Measurements from ENCODE around the gene DPEP1.

- no peak for TF ChIP-seq POLR2A (IDR thresholded peaks at IDR 0.05; ENCODE audit: extremely low read depth, insufficient read length)
- no peak for TF ChIP-seq CTCF (IDR thresholded peaks at IDR 0.05; ENCODE audit: low read depth, low read length)
- TF ChIP-seq MAX (IDR thresholded peaks at IDR 0.05; ENCODE audit: low read depth, low read length), result no peak
These were observed 55.3 kb downstream of the DPEP1 start for GRCh38 chr16:89668790-89669158.
